ENCODE results near the gene TMEM116.

- TF ChIP-seq, protein P1, sequence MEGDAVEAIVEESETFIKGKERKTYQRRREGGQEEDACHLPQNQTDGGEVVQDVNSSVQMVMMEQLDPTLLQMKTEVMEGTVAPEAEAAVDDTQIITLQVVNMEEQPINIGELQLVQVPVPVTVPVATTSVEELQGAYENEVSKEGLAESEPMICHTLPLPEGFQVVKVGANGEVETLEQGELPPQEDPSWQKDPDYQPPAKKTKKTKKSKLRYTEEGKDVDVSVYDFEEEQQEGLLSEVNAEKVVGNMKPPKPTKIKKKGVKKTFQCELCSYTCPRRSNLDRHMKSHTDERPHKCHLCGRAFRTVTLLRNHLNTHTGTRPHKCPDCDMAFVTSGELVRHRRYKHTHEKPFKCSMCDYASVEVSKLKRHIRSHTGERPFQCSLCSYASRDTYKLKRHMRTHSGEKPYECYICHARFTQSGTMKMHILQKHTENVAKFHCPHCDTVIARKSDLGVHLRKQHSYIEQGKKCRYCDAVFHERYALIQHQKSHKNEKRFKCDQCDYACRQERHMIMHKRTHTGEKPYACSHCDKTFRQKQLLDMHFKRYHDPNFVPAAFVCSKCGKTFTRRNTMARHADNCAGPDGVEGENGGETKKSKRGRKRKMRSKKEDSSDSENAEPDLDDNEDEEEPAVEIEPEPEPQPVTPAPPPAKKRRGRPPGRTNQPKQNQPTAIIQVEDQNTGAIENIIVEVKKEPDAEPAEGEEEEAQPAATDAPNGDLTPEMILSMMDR (IDR thresholded peaks at IDR 0.05; ENCODE audit: extremely low read depth in 1 of 2, insufficient read depth in 1 of 2, low read depth in 1 of 2, low read length in 2 of 2), result no peak
- TF ChIP-seq EZH2 (IDR thresholded peaks at IDR 0.05; ENCODE audit: borderline replicate concordance, low read depth, low read length, severe bottlenecking), result no peak
- no peak for TF ChIP-seq POLR2A (IDR thresholded peaks at IDR 0.05; ENCODE audit: low read depth, low read length)
- TF ChIP-seq POLR2AphosphoS5 (IDR thresholded peaks at IDR 0.05; ENCODE audit: insufficient read depth, low read depth, low read length), result no peak
- TF ChIP-seq GATA2 (IDR thresholded peaks at IDR 0.05; ENCODE audit: insufficient read depth, insufficient read length, low read depth, low read length), result no peak
- TF ChIP-seq, protein P2, sequence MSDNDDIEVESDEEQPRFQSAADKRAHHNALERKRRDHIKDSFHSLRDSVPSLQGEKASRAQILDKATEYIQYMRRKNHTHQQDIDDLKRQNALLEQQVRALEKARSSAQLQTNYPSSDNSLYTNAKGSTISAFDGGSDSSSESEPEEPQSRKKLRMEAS (IDR thresholded peaks at IDR 0.05; ENCODE audit: insufficient read depth, insufficient read length), result no peak
These were observed 48.0 kb downstream of the TMEM116 start for GRCh38 chr12:111964935-111965334.

Measured in endothelial cell of umbilical vein (primary cell).